ENCODE results near the gene RDH8. TPM values are rescaled to one million over a fixed set of nuclear protein-coding genes. Genes with fewer than 3 reads are reported as not detected.

RDH8 gene
- total RNA-seq, 1 donor from 2014 or later = not detected

GRCh38 chr19:9996541-9996940 lies 16.7 kb upstream of the RDH8 start:
- Mint-ChIP-seq H3K9me3 (ENCODE audit: unreplicated experiment) (no peaks in the 10 kb centered on the region), H3K27ac (ENCODE audit: unreplicated experiment) (no peak overlapping the region), H3K27me3 (ENCODE audit: unreplicated experiment) (peaks cover 5% of the 10 kb centered on the region), H3K36me3 (ENCODE audit: low read depth, unreplicated experiment) (no peaks in the 10 kb centered on the region), H3K4me3 (ENCODE audit: unreplicated experiment) (no peak overlapping the region), H3K4me1 (ENCODE audit: unreplicated experiment) (no peaks in the 10 kb centered on the region)
- DNase-seq (ENCODE audit: low spot score) = no peak
- no peak for TF ChIP-seq CTCF (IDR thresholded peaks at IDR 0.05; ENCODE audit: unreplicated experiment)

- H3K27ac Mint-ChIP-seq (ENCODE audit: unreplicated experiment) = no peak overlapping the region
- TF ChIP-seq CTCF (IDR thresholded peaks at IDR 0.05; ENCODE audit: unreplicated experiment) = peak; percentile 79
- peak; percentile 81 for DNase-seq (ENCODE audit: low spot score)
- peaks cover 5% of the 10 kb centered on the region for H3K36me3 Mint-ChIP-seq (ENCODE audit: low read depth, unreplicated experiment)
- H3K27me3 Mint-ChIP-seq (ENCODE audit: unreplicated experiment) = peaks cover 13% of the 10 kb centered on the region
- no peaks in the 10 kb centered on the region for H3K4me1 Mint-ChIP-seq (ENCODE audit: unreplicated experiment)
- no peak overlapping the region for H3K4me3 Mint-ChIP-seq (ENCODE audit: unreplicated experiment)
- no peaks in the 10 kb centered on the region for H3K9me3 Mint-ChIP-seq (ENCODE audit: unreplicated experiment)
Measured at GRCh38 chr19:10000171-10000826, 13.0 kb upstream of the RDH8 start.

DNA sequence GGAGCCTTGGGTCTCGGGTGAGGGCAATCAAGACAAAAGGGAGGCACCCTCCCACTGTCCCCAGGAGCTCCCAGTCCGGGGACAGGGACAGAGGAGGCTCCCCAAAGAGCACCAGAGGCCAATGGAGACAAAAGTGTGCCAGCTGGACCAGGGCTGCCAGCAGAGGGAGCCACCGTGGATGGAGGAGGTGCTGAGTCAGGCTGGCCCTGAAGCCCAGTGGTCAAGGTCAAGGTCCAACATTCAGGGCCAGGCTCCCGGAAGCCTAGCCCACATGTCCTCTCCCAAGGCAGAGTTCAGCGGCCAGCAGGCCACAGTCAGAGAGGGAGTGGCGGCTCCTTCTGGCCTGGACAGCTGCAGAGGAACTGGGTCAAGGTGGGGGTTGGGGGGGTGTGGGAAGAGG lies 11.4 kb upstream of the RDH8 start:
- peaks cover 5% of the 10 kb centered on the region for H3K36me3 Mint-ChIP-seq (ENCODE audit: low read depth, unreplicated experiment)
- H3K4me3 Mint-ChIP-seq (ENCODE audit: unreplicated experiment) = no peak overlapping the region
- TF ChIP-seq CTCF (IDR thresholded peaks at IDR 0.05; ENCODE audit: unreplicated experiment) = peak; percentile 11
- no peaks in the 10 kb centered on the region for H3K4me1 Mint-ChIP-seq (ENCODE audit: unreplicated experiment)
- DNase-seq (ENCODE audit: low spot score) = peak; percentile 23
- H3K9me3 Mint-ChIP-seq (ENCODE audit: unreplicated experiment) = no peaks in the 10 kb centered on the region
- H3K27ac Mint-ChIP-seq (ENCODE audit: unreplicated experiment) = no peak overlapping the region
- peaks cover 14% of the 10 kb centered on the region for H3K27me3 Mint-ChIP-seq (ENCODE audit: unreplicated experiment)

DNA sequence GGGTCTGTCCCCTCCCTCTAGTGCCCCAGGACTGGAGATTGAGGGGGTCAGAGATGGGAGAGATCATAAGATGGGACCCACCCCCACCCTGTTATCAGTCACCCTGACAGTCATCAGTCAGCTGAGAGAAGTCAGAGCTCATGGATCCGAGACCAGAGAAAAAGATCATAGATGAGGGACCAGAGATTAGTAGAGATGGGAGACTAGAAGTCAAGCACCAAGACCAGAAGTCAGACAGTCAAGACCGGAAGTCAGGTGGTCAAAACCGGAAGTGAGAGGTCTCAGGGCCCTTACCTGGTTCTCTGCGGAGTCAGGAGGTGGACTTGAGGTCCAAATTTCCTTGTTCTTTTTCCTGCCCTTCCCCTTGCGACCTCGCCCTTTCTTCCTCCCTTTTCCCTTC lies 10.0 kb upstream of the RDH8 start:
- Mint-ChIP-seq H3K27me3 (ENCODE audit: unreplicated experiment) (peaks cover 13% of the 10 kb centered on the region), H3K9me3 (ENCODE audit: unreplicated experiment) (no peaks in the 10 kb centered on the region), H3K36me3 (ENCODE audit: low read depth, unreplicated experiment) (peaks cover 5% of the 10 kb centered on the region)

More for the DNA sequence above, 10.0 kb upstream of the RDH8 start:
- no peak for DNase-seq (ENCODE audit: low spot score)
- Mint-ChIP-seq H3K4me3 (ENCODE audit: unreplicated experiment) (no peak overlapping the region), H3K27ac (ENCODE audit: unreplicated experiment) (no peak overlapping the region), H3K4me1 (ENCODE audit: unreplicated experiment) (no peaks in the 10 kb centered on the region)
- no peak for TF ChIP-seq CTCF (IDR thresholded peaks at IDR 0.05; ENCODE audit: unreplicated experiment)
